ENCODE measurements around the gene PNLIPRP2.

Gene PNLIPRP2

DNA sequence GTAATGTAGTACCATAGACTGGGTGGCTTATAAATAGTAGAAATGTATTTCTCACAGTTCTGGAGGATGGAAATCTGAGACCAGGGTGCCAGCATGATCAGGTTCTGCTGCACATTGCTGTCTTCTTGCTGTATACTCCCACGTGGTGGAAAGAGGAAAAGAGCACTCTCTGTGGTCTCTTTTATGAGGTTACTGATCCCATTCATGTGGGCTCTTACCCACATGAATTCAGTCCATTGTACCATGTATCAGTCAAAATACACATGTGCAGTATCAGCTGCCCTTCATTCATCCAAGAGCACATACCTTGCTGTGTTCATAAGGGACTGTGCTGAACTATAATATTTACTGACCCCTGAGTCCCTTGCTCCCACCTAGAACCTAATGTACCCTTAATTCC is 17.1 kb downstream of the PNLIPRP2 start:
- no peak for DNase-seq (ENCODE audit: low spot score)
- POLR2A ChIA-PET (ENCODE audit: low non-redundant PET): no interaction called here
- no peak overlapping the region for H3K27ac ChIP-seq
- CTCF ChIA-PET: interaction anchor here (1.0 kb wide), 1 partner anchor 10 kb away, joined by 3 read pairs; no protein-coding TSS in a partner anchor
- TF ChIP-seq CTCF (conservative IDR thresholded peaks at IDR 0.05; ENCODE audit: low read depth): no peak

GRCh38 chr10:116646502-116646901 is 25.7 kb downstream of the PNLIPRP2 start:
- TF ChIP-seq CTCF (conservative IDR thresholded peaks at IDR 0.05; ENCODE audit: low read depth): no peak
- H3K27ac ChIP-seq: no peak overlapping the region
- DNase-seq (ENCODE audit: low spot score): no peak
- ChIA-PET CTCF (no interaction called here), POLR2A (ENCODE audit: low non-redundant PET) (no interaction called here)

DNA sequence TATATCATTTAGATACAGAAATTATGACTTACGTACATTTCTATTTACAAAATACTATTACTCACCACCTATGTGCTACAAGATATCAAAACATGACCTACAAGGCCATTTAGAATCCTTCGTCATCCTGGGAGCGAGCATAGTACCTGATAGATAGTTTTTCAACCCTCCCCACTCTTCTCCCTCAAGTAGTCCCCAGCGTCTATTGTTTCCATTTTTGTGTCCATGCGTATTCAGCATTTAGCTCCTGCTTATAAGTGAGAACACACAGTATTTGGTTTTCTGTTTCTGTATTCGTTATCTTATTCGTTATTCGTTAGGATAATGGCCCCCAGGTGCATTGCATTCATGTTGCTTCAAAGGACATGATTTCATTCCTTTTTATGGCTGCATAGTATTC is 28.1 kb downstream of the PNLIPRP2 start:
- TF ChIP-seq CTCF (conservative IDR thresholded peaks at IDR 0.05; ENCODE audit: low read depth): no peak
- ChIA-PET POLR2A (ENCODE audit: low non-redundant PET) (no interaction called here), CTCF (interaction anchor here (0.7 kb wide), 1 partner anchor 22 kb away, joined by 4 read pairs; no protein-coding TSS in a partner anchor)
- no peak overlapping the region for H3K27ac ChIP-seq
- no peak for DNase-seq (ENCODE audit: low spot score)

DNA sequence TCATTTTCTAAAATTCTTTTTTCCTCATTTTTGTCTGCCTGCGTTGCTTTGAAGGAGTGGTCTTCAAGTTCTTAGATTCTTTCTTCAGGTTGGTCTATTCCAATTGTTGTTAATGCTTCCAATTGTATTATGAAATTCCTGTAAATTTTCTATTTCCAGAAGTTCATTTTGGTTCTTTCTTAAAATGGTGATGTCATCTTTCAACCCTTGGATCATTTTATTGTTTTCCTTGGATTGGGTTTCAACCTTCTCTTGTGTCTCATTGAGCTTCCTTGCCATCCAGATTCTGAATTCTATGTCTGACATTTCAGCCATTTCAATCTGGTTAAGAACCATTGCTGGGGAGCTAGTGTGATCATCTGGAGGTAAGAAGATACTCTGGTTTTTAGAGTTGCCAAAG is 33.1 kb downstream of the PNLIPRP2 start:
- POLR2A ChIA-PET (ENCODE audit: low non-redundant PET): no interaction called here

GRCh38 chr10:116654816-116655215 is 34.1 kb downstream of the PNLIPRP2 start:
- CTCF ChIA-PET: interaction anchor here (0.6 to 1.3 kb wide), 5 partner anchors 8 to 512 kb away, joined by 3 to 6 read pairs (median 5); no protein-coding TSS in a partner anchor
- DNase-seq (ENCODE audit: low spot score): no peak
- POLR2A ChIA-PET (ENCODE audit: low non-redundant PET): no interaction called here
- TF ChIP-seq CTCF (conservative IDR thresholded peaks at IDR 0.05; ENCODE audit: low read depth): no peak
- no peak overlapping the region for H3K27ac ChIP-seq

More for the DNA sequence above, 33.1 kb downstream of the PNLIPRP2 start:
- no peak for DNase-seq (ENCODE audit: low spot score)
- no peak for TF ChIP-seq CTCF (conservative IDR thresholded peaks at IDR 0.05; ENCODE audit: low read depth)
- CTCF ChIA-PET: interaction anchor here (0.6 kb wide), 1 partner anchor 64 kb away, joined by 3 read pairs; no protein-coding TSS in a partner anchor
- H3K27ac ChIP-seq: no peak overlapping the region

DNA sequence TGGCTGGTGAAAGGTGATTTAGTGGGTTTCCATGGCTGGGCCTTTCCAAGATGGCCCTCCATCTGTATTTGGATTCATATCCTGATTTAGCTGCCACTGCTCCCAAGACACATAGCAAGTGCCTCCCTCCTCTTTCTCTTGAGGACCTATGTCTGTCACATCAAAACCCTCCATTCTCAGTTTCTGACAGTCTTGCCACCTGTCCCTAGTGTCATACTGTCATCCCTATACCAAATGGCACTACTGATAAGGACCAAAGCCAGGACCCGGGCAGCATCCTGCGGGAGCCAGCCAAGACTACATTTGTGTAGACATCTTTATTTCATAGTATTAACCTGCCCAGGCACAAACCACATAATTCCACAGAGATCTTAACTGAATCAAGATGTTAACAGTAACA is 34.8 kb downstream of the PNLIPRP2 start:
- TF ChIP-seq CTCF (conservative IDR thresholded peaks at IDR 0.05; ENCODE audit: low read depth): no peak
- ChIA-PET POLR2A (ENCODE audit: low non-redundant PET) (no interaction called here), CTCF (interaction anchor here (0.9 to 1.3 kb wide), 3 partner anchors 10 to 28 kb away, joined by 3 to 5 read pairs (median 4); no protein-coding TSS in a partner anchor)
- no peak overlapping the region for H3K27ac ChIP-seq
- no peak for DNase-seq (ENCODE audit: low spot score)
